Sigmoid colon (tissue), 4 donors: ENCODE measurements around the gene FGF21.

Experiments used
- CTCF ChIP-seq, 4 experiments: fragments of 450-650 bp in 3 of 4; fragments of 200-600 bp in 1 of 4; IDR thresholded peaks; one replicate each; pipeline ENCODE4 v1.5.1; 2016 to 2019; ENCODE audit warnings: antibody characterized with exemption in 4 of 4, mild to moderate bottlenecking in 3 of 4, moderate library complexity in 2 of 4
- POLR2A ChIP-seq, 2 donors: fragments of 450-650 bp; IDR thresholded peaks; one replicate each; pipeline ENCODE4 v1.6.1; 2016; ENCODE audit warnings: antibody characterized with exemption in 2 of 2, mild to moderate bottlenecking in 2 of 2, moderate library complexity in 2 of 2
- POLR2AphosphoS5 ChIP-seq, 4 donors: sonication (generic); formaldehyde crosslinking; IDR thresholded peaks; one replicate each; pipeline ENCODE4 v1.6.1; 2017; ENCODE audit warnings: antibody characterized with exemption in 4 of 4

GRCh38 chr19:48739404-48740163 lies 15.7 kb upstream of the FGF21 start:
- TF ChIP-seq CTCF (IDR thresholded peaks at IDR 0.05) (no peak), POLR2AphosphoS5 (IDR thresholded peaks at IDR 0.05) (no peak), POLR2A (IDR thresholded peaks at IDR 0.05) (no peak)
